HG03469 (cell line): ENCODE results near the gene SRPK2.
A peak's percentile ranks its signal among the peaks of the same experiment; 100 is the strongest.
"Not testable (repeated sequence)": the region's sequence is repeated elsewhere in the genome, so short reads cannot be mapped to it uniquely, and the experiment has no call there.

ENCODE experiments used
- ATAC-seq: cut with Tn5 transposase; IDR thresholded peaks from one replicate; pipeline ENCODE4 v1.9.1; 2021; ENCODE audit warnings: mild to moderate bottlenecking, moderate library complexity, moderate number of reproducible peaks; ENCODE audit not compliant: unreplicated experiment

SRPK2 gene

GRCh38 chr7:105377903-105378302 lies 10.8 kb downstream of the SRPK2 start:
- no peak for ATAC-seq

DNA sequence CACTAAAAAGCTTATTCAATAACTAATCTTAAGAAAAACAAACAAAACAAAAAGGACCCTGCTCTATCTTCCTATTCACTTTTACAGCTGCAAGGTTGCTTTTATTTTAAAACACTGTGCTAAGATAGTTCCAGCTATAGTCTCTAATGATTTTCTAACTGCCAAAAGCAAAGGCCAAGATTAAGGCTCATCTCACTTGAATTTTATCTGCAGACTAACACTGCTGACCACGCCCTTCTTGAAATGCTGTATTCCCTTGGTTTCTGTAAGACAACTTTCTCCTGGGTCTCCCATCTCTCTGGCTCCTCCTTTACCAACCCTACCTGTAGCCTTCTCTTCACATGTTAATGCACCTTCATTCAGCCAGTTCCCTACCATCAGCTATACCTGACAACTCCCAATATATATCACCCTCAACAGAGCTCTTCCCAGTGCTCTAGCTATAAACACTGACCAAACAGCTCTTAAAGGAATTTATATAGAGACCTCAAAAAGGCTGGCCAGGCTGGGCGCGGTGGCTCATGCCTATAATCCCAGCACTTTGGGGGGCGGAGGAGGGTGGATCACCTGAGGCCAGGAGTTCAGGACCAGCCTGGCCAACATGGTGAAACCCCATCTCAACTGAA lies 11.7 kb downstream of the SRPK2 start:
- ATAC-seq: no peak

GRCh38 chr7:105369944-105370343 lies 18.8 kb downstream of the SRPK2 start:
- no peak for ATAC-seq

DNA sequence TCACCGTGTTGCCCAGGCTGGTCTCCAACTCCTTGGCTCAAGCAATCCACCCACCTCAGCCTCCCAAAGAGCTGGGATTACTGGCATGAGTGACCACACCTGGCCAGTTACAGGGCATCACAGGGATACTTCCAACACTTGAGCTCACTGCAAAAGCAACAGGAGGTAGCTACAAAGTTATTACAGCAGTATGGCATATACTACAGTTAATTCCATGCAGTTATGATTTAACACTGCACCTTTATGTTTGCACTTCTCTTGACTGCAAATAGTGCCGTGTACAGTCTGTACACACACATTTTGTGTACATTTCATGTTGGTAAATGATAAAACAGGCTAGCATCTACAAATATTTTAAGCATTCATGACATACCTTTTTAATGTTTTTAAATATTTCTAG lies 21.3 kb downstream of the SRPK2 start:
- no peak for ATAC-seq

- ATAC-seq: no peak
Measured at GRCh38 chr7:105365541-105366534, 22.9 kb downstream of the SRPK2 start.

- ATAC-seq: no peak
Measured at GRCh38 chr7:105364684-105365083, 24.0 kb downstream of the SRPK2 start.

- ATAC-seq: not testable (repeated sequence)
Measured at GRCh38 chr7:105363657-105364056, 25.1 kb downstream of the SRPK2 start.

DNA sequence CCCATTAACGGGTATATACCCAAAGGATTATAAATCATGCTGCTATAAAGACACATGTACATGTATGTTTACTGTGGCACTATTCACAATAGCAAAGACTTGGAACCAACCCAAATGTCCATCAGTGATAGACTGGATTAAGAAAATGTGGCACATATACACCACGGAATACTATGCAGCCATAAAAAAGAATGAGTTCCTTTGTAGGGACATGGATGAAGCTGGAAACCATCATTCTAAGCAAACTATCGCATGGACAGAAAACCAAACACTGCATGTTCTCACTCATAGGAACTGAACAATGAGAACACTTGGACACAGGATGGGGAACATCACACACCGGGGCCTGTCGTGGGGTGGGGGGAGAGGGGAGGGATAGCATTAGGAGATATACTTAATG lies 26.0 kb downstream of the SRPK2 start:
- ATAC-seq: not testable (repeated sequence)

GRCh38 chr7:105361995-105362394 lies 26.7 kb downstream of the SRPK2 start:
- not testable (repeated sequence) for ATAC-seq

- not testable (repeated sequence) for ATAC-seq
Measured at GRCh38 chr7:105360149-105360548, 28.6 kb downstream of the SRPK2 start.

DNA sequence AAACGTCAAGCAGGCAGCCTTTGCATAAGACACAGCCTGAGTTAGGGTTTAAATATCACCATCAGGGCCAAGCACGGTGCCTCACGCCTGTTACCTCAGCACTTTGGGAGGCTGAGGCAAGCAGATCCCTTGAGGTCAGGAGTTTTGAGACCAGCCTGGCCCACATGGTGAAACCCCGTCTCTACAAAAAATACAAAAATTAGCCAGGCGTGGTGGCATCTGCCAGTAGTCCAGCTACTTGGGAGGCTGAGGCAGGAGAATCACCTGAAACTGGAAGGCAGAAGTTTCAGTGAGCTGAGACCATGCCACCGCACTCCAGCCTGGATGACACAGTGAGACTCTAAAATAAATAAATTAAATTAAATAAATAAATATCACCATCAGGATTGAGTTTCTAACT lies 33.0 kb downstream of the SRPK2 start:
- no peak for ATAC-seq

DNA sequence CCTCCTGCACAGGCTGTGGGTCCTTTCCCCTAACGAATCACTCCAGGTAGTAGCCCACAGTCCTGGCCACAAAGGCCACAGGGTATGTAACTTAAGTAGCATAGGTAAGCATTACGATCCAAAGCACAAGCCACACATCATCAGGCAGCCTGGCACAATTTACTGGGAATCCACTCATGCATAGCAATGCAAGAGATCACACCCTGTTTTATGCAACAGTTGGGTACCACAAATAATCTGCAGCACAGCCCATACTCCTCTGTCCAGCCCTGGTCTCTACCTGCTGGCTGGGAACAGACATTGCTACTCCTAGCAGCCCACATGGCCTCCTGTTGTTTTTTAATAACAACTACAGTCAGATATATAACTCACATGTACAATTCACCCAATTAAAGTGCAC lies 34.3 kb downstream of the SRPK2 start:
- ATAC-seq: no peak

- ATAC-seq: no peak
Measured at GRCh38 chr7:105353752-105354328, 34.9 kb downstream of the SRPK2 start.

GRCh38 chr7:105352901-105353668 lies 35.6 kb downstream of the SRPK2 start:
- no peak for ATAC-seq

- ATAC-seq: peak; percentile 92
Measured at GRCh38 chr7:105352018-105352612, 36.6 kb downstream of the SRPK2 start.

GRCh38 chr7:105350906-105351305 lies 37.8 kb downstream of the SRPK2 start:
- no peak for ATAC-seq

GRCh38 chr7:105348177-105348576 lies 40.5 kb downstream of the SRPK2 start:
- ATAC-seq: not testable (repeated sequence)

- ATAC-seq: no peak
Measured at GRCh38 chr7:105346593-105347322, 42.0 kb downstream of the SRPK2 start.

- no peak for ATAC-seq
Measured at GRCh38 chr7:105346138-105346537, 42.6 kb downstream of the SRPK2 start.

DNA sequence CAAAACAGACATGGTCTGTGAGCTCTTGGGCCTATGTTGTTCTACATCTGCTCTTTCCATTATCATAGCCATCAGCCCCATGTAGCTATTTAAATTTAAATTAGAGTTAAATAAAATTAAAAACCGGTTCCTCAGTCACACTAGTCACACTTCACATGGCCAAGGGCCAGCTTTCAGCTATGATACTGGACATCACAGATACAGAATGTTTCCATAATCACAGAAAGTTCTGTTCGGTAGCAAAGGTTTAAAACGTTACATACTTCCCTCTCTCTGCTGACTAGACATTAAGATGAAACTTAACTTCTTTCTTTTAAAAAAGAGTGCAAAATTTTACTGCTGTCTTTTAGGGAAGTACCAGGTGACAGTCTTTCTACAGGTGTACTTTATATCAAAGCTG lies 43.0 kb downstream of the SRPK2 start:
- no peak for ATAC-seq
